Smooth muscle cell (in vitro differentiated cells): ENCODE data around the gene CFAP100. TPM values are rescaled to one million over a fixed set of nuclear protein-coding genes. Genes with fewer than 3 reads are reported as not detected.

Experiments used
- DNase-seq: peaks from one replicate; lab custom pipeline; 2025; ENCODE audit not compliant: unreplicated experiment; lab: John Stamatoyannopoulos, UW
- H2AFZ ChIP-seq: fragments of 200-600 bp; sonication (generic); 2 replicates; pipeline ENCODE4 v1.6.0; 2016; ENCODE audit warnings: antibody characterized with exemption, low read depth, mild to moderate bottlenecking
- H3F3A ChIP-seq: fragments of 200-600 bp; sonication (generic); 2 replicates; pipeline ENCODE4 v1.6.0; 2017; ENCODE audit warnings: antibody characterized with exemption, low read depth
- H3K27ac ChIP-seq: fragments of 200-600 bp; sonication (generic); 2 replicates; pipeline ENCODE4 v1.5.1; 2016; ENCODE audit warnings: low read depth, mild to moderate bottlenecking
- H3K27me3 ChIP-seq: fragments of 200-600 bp; sonication (generic); 2 replicates; pipeline ENCODE4 v1.6.1; 2016; ENCODE audit warnings: low read depth, mild to moderate bottlenecking
- H3K36me3 ChIP-seq: fragments of 200-600 bp; sonication (generic); 2 replicates; pipeline ENCODE4 v1.5.1; 2016; ENCODE audit warnings: low read depth
- H3K4me1 ChIP-seq: fragments of 200-600 bp; sonication (generic); 2 replicates; pipeline ENCODE4 v1.5.1; 2016; ENCODE audit warnings: low read depth
- H3K4me2 ChIP-seq: fragments of 200-600 bp; sonication (generic); 2 replicates; pipeline ENCODE4 v1.6.0; 2016; ENCODE audit warnings: mild to moderate bottlenecking
- H3K4me3 ChIP-seq: fragments of 200-600 bp; sonication (generic); 2 replicates; pipeline ENCODE4 v1.5.1; 2016; ENCODE audit warnings: mild to moderate bottlenecking
- H3K79me2 ChIP-seq: fragments of 200-600 bp; sonication (generic); 2 replicates; pipeline ENCODE4 v1.6.0; 2016; ENCODE audit warnings: low read depth, mild to moderate bottlenecking
- H3K9ac ChIP-seq: fragments of 200-600 bp; sonication (generic); 2 replicates; pipeline ENCODE4 v1.6.0; 2016; ENCODE audit warnings: low read depth
- H3K9me3 ChIP-seq: fragments of 200-600 bp; sonication (generic); replicated peaks from 2 replicates; pipeline ENCODE4 v1.5.1; 2016; ENCODE audit warnings: low read depth
- H4K20me1 ChIP-seq: fragments of 200-600 bp; sonication (generic); 2 replicates; pipeline ENCODE4 v1.6.0; 2016; ENCODE audit warnings: low read depth
- WGBS: methylation state at CpG from one replicate; pipeline ENCODE4 v1.1.7; 2016; ENCODE audit warnings: low lambda C conversion rate; 5-methylcytosine and 5-hydroxymethylcytosine counted together
- polyA plus RNA-seq: library from polyadenylated mRNA; unstranded; fragments of >200 nt; fragmentation: Nextera tagmentation; extraction: Ambion mirVana; gene quantifications from 2 replicates; pipeline ENCODE4 v1.2.1, GENCODE V29; 2016
- total RNA-seq: library from RNA; depleted of rRNA; stranded (reverse); fragments of >200 nt; gene quantifications from 2 replicates; pipeline ENCODE4 v1.2.3, GENCODE V29; 2014
- TF ChIP-seq, protein P1 (sequence below): fragments of 200-600 bp; sonication (generic); IDR thresholded peaks from 2 replicates; pipeline ENCODE4 v1.5.1; 2017; ENCODE audit warnings: borderline replicate concordance, mild to moderate bottlenecking, antibody characterized with exemption; ENCODE audit not compliant: insufficient read depth, poor library complexity, severe bottlenecking

CFAP100 gene
- total and polyA plus RNA-seq, 2 experiments from 2014 or later: not detected

DNA sequence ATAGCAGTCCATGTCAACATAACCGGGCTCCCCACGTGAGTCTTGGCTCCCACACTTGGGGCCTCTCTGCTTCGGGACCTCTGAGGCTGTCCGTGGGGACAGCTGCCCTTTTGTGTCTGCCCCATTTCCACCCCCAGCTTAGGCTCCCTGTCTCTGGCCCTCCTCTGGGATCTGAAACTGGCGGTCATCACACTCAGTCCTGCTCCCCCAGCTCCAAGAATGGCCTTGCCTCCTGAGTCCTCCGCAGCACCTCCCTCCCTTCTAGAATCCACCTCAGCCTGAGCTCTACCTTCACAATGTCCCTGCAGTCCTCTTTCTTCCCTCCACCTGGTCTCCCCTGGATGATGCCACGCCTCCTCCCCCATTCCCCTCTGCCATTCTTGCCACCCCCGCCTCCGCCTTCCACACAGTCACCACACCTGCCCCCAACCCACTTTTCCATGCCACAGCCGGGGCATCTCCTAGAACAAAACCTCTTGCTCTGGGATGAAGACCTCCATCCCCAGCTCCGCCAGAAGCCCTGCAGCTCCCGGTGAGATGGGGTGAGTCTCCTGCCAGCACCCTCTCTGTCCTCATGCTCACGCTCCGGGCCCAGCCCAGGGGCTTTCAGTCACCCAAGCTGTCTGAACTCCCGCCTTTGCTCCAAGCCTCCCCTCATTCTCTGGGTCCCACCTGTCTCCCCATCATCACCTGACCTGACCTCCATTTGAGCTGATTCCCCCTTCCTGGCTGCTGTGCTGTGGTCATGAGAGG is 88.0 kb downstream of the CFAP100 start:
- Histone ChIP-seq H2AFZ (no peak overlapping the region), H3K9me3 (no peaks in the 10 kb centered on the region), H4K20me1 (no peaks in the 10 kb centered on the region), H3K27me3 (no peaks in the 10 kb centered on the region), H3K36me3 (no peaks in the 10 kb centered on the region), H3F3A (no peaks in the 10 kb centered on the region), H3K4me2 (no peak overlapping the region), H3K9ac (no peak overlapping the region), H3K79me2 (no peaks in the 10 kb centered on the region), H3K4me3 (no peak overlapping the region), H3K27ac (no peak overlapping the region), H3K4me1 (no peaks in the 10 kb centered on the region)
- TF ChIP-seq, protein P1, sequence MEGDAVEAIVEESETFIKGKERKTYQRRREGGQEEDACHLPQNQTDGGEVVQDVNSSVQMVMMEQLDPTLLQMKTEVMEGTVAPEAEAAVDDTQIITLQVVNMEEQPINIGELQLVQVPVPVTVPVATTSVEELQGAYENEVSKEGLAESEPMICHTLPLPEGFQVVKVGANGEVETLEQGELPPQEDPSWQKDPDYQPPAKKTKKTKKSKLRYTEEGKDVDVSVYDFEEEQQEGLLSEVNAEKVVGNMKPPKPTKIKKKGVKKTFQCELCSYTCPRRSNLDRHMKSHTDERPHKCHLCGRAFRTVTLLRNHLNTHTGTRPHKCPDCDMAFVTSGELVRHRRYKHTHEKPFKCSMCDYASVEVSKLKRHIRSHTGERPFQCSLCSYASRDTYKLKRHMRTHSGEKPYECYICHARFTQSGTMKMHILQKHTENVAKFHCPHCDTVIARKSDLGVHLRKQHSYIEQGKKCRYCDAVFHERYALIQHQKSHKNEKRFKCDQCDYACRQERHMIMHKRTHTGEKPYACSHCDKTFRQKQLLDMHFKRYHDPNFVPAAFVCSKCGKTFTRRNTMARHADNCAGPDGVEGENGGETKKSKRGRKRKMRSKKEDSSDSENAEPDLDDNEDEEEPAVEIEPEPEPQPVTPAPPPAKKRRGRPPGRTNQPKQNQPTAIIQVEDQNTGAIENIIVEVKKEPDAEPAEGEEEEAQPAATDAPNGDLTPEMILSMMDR: no peak
- no peak for DNase-seq
- 77% methylated on average over 11 of the region's 15 CpGs for WGBS

DNA sequence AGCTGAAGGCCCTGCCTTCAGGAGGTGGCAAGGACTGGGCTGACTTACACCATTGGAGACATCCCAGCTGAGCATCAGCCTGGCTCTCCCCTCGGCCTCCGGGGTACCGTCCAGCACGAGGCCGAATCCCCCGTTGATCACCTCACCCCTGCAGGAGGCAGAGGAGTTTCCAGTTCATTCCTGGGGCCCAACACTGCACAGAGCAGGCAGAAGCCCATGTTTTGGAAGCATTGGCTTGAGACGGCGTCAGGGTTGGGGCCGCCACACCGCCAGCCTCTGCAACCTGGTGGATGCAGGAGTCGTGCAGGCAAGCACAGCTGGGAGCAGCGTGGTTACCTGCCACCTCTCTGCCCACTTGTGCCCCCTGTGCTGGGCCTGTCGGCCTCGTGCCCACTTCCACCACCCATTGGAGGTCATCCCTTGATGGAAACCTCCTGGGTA is 88.6 kb downstream of the CFAP100 start:
- Histone ChIP-seq H3K36me3 (no peaks in the 10 kb centered on the region), H3K9ac (no peak overlapping the region), H3F3A (no peaks in the 10 kb centered on the region), H3K27ac (no peak overlapping the region), H3K4me3 (no peak overlapping the region), H2AFZ (no peak overlapping the region), H3K9me3 (no peaks in the 10 kb centered on the region), H3K4me1 (no peaks in the 10 kb centered on the region), H3K4me2 (no peak overlapping the region), H4K20me1 (no peaks in the 10 kb centered on the region), H3K79me2 (no peaks in the 10 kb centered on the region), H3K27me3 (no peaks in the 10 kb centered on the region)
- DNase-seq: no peak
- 91% methylated on average over 14 of the region's 14 CpGs for WGBS
- TF ChIP-seq, protein P1: no peak

DNA sequence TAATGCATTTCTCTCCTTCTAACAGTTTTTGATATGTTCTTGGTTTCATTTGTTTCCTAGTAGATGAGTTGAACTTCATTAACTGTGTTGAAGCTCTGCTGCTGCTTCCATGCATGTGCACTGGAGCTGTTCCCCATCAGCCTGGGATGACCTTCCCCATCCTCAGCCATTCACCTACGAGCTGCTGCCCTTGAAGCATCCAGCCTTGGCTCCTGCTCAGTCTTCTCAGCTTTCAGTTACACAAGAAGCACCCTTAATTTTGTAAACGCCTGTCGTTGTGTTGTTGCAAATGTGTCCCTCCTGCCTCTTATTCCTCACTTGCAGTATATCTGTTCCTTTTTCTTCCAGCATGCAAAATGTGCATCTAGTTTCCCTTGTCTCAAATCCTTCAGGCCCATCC is 89.4 kb downstream of the CFAP100 start:
- Histone ChIP-seq H3K79me2 (no peaks in the 10 kb centered on the region), H3K9ac (no peak overlapping the region), H3F3A (no peaks in the 10 kb centered on the region), H3K9me3 (no peaks in the 10 kb centered on the region), H3K36me3 (no peaks in the 10 kb centered on the region), H4K20me1 (no peaks in the 10 kb centered on the region), H3K4me2 (no peak overlapping the region), H3K27me3 (no peaks in the 10 kb centered on the region), H3K4me1 (no peaks in the 10 kb centered on the region), H3K27ac (no peak overlapping the region), H2AFZ (no peak overlapping the region), H3K4me3 (no peak overlapping the region)
- DNase-seq: no peak
- TF ChIP-seq, protein P1: no peak
- 83% methylated on average over 3 of the region's 3 CpGs for WGBS

DNA sequence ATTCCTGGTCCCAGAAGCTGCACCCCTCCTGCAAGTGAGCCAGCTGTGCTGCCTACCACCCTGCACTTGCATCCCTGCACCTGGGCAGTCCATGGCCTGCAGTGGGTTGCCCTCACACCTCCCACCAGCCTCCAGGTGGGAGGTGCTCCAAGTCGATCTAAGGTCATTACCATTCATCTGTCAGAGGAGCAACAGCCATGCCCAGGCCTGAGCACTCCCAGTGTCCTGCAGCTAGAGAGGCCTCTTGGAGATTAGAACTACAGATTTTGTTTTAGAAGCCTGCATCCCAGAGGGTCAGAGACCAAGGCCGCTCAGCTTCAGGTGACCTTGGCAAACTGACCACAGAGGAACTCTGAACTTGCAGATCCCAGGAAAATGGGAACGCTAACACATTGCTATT is 90.0 kb downstream of the CFAP100 start:
- no peaks in the 10 kb centered on the region for H3F3A ChIP-seq
- H3K36me3 ChIP-seq: no peaks in the 10 kb centered on the region
- H3K4me1 ChIP-seq: no peaks in the 10 kb centered on the region
- WGBS: 86% methylated on average over 3 of the region's 3 CpGs
- H3K4me2 ChIP-seq: no peak overlapping the region
- DNase-seq: no peak
- H3K79me2 ChIP-seq: no peaks in the 10 kb centered on the region
- no peak overlapping the region for H3K4me3 ChIP-seq
- no peaks in the 10 kb centered on the region for H4K20me1 ChIP-seq
- H3K27ac ChIP-seq: no peak overlapping the region
- H3K9ac ChIP-seq: no peak overlapping the region
- no peaks in the 10 kb centered on the region for H3K9me3 ChIP-seq
- H3K27me3 ChIP-seq: no peaks in the 10 kb centered on the region
- TF ChIP-seq, protein P1: no peak
- no peak overlapping the region for H2AFZ ChIP-seq
